D341Med (cell line): ENCODE data around the gene RAB3IL1.

Experiments used
- DNase-seq: peaks from one replicate; pipeline ENCODE4 v3.0.0; 2012; ENCODE audit warnings: low spot score

RAB3IL1 gene

GRCh38 chr11:61866231-61866957, 51.0 kb downstream of the RAB3IL1 start:
- DNase-seq: no peak

GRCh38 chr11:61864814-61865775, 52.3 kb downstream of the RAB3IL1 start:
- no peak for DNase-seq

- no peak for DNase-seq
Measured at GRCh38 chr11:61863548-61864081, 53.8 kb downstream of the RAB3IL1 start.

- DNase-seq: no peak
Measured at GRCh38 chr11:61862714-61863547, 54.4 kb downstream of the RAB3IL1 start.

GRCh38 chr11:61861634-61862033, 55.7 kb downstream of the RAB3IL1 start:
- no peak for DNase-seq

GRCh38 chr11:61860054-61860903, 57.1 kb downstream of the RAB3IL1 start:
- no peak for DNase-seq

- DNase-seq: peak; percentile 69
Measured at GRCh38 chr11:61855939-61856680, 61.3 kb downstream of the RAB3IL1 start.

GRCh38 chr11:61854966-61855714, 62.2 kb downstream of the RAB3IL1 start:
- no peak for DNase-seq

GRCh38 chr11:61854206-61854895, 63.0 kb downstream of the RAB3IL1 start:
- DNase-seq: no peak

GRCh38 chr11:61853698-61854169, 63.6 kb downstream of the RAB3IL1 start:
- DNase-seq: no peak

- no peak for DNase-seq
Measured at GRCh38 chr11:61851900-61852295, 65.5 kb downstream of the RAB3IL1 start.

- no peak for DNase-seq
Measured at GRCh38 chr11:61851113-61851899, 66.1 kb downstream of the RAB3IL1 start.

- DNase-seq: no peak
Measured at GRCh38 chr11:61850687-61851086, 66.7 kb downstream of the RAB3IL1 start.

GRCh38 chr11:61848631-61849030, 68.7 kb downstream of the RAB3IL1 start:
- no peak for DNase-seq

GRCh38 chr11:61847914-61848581, 69.3 kb downstream of the RAB3IL1 start:
- no peak for DNase-seq
